Measurements from ENCODE around the gene SCAANT1. TPM values are rescaled to one million over a fixed set of nuclear protein-coding genes. Genes with fewer than 3 reads are reported as not detected.

The SCAANT1 gene
- total and polyA plus RNA-seq, 2 of the 8 experiments (the other 6 are each of a cell fraction or from before 2014, with no cell fraction given): not detected

- TF ChIP-seq EZH2 (IDR thresholded peaks at IDR 0.05; ENCODE audit: low read depth, low read length, severe bottlenecking) (no peak), SIRT6 (IDR thresholded peaks at IDR 0.05; ENCODE audit: low read length) (no peak), CEBPB (IDR thresholded peaks at IDR 0.05; ENCODE audit: low read depth, low read length) (no peak), HDAC2 (IDR thresholded peaks at IDR 0.05; ENCODE audit: borderline replicate concordance in 1 of 2, low read depth in 2 of 2, low read length in 2 of 2) (no peak)
Observed at GRCh38 chr3:63921741-63922482, 9.7 kb upstream of the SCAANT1 start (continued).
